T-helper 22 cell (primary cell): Measurements from ENCODE around the gene ARSK.
"Not testable (repeated sequence)": the region's sequence is repeated elsewhere in the genome, so short reads cannot be mapped to it uniquely, and the experiment has no call there.

Experiments
- DNase-seq: peaks from one replicate; pipeline ENCODE4 v3.0.0-alpha.2; 2020; ENCODE audit warnings: low read depth

ARSK gene

DNA sequence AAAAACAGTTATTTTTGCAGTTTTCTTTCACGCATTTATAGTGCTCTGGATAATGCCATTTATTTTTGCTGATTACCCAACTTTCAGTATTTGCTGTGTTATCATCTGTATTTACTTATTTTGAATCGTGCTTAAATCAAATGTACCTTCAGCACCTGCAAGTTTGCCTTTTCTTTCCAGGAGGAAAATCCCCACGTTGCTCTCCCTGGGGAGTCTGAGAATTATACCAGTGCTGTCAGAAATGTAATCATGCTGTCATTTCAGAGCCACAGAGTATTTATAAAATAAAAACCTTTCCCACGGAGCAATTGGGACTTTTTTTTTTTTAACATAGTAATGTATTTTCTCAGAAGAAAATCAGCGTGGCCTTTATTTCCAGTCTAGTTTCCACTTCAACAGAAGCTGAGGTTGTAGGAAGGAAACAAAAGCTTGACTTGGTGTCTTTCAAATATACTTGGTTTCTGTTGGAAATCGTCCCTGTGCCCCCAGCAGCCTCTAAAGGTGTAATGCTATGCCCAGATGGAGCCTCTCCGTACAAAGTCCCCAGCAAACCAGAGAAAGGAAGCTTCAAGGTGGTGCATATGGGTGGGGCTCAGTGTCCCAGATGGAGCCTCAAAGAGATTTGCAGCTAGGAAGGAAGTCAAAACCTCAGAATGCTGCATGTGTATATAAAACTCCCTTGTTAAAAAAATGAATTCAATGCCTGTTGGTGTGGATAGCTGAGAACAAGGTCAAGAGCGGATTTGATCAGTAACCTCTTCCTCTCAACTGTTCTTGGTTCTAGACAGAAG lies 67.1 kb downstream of the ARSK start:
- peak; percentile 41 for DNase-seq

DNA sequence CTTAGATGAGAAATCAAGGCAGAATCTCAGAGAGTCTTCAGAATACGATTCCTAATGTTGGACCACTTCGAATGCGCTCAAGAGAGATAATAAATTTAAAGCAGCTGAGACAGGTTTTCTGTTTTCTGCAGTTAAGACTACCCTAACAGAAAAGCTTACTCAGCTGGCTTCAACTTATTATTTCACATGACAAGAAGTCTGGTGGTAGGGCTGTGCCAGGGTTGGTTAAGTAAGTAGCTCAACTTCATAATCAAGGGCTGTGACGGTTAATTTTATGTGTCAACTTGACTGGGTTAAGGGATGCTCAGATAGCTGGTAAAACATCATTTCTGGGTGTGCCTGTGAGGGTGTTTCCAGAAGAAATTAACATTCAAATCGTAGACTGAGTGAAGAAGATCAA lies 68.8 kb downstream of the ARSK start:
- no peak for DNase-seq

DNA sequence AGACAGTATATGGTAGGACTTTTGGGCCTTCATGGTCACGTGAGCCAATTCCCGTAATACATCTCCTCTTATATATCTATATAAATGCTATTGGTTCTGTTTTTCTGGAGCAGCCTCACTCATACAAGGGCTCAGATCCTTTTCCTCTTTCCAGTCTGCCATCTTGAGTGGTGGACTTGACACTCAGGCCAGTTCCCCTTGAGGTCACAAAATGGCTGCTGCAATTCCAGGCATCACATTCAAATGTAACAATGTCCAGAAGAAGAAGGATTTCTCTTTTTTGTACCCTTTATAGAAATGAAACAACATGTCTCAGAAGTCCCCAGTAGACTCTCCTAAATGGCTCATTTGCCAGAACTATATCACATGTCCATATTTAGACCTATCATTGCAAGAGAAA lies 69.5 kb downstream of the ARSK start:
- no peak for DNase-seq

DNA sequence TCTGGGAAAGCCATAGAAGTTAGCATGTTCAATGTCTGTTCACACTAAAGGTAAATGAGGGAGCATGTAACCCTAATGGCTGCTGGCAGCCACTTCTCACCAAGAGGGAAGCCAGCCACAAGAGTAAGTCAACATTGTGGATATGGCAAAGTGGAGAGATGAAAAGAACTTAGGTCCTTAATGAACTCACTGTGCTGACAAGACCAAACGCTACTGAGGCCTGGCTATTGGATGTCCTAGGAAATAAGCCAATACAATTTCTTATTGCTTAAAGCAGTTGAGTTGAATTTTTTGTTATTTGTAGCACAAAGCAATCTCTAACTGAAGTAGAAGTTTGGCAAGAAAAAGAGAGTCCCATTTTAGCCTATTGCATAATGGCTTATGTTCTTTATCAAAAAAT lies 71.8 kb downstream of the ARSK start:
- no peak for DNase-seq

DNA sequence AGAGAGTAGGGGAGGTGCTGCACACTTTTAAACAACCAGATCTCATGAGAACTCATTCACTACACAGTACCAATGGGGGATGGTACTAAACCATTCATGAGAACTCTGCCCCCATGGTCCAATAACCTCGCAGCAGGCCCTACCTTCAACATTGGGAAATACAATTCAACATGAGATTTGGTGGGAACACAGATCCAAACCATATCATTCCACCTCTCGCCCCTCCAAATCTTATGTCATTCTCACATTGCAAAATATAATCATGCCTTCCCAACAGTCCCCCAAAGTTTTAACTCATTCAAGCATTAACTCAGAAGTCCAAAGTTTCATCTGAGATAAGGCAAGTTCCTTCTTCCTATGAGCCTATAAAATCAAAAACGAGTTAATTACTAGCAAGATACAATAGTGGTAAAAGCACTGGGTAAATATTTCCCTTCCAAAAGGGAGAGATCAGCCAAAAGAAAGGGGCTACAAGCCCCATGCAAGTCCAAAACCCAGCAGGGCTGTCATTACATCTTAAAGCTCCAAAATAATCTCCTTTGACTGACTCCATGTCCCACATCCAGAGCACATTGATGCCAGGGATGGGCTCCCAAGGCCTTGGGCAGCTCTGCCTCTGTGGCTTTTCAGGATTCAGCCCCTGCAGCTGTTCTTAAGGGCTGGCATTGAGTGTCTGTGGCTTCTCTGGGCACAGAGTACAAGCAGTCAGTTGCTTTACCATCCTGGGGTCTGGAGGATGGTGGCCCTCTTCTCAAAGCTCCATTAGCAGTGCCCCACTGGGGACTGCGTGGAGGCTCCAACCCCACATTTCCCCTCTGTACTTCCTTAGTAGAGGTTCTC lies 73.3 kb downstream of the ARSK start:
- no peak for DNase-seq

DNA sequence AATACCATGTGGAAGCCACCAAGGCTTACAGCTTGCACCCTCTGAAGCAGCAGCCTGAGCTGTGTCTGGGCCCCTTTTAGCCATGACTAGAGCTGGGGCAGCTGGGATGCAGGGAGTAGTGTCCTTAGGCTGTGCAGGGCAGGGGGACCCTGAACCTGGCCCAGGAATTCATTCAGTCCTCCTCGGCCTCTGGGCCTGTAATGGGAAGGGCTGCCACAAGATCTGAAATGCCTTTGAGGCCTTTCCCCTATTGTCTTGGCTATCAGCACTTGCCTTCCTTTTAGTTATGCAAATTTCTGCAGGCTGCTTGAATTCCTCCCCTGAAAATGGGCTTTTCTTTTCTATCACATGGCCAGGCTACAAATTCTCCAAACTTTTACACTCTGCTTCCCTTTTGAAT lies 74.0 kb downstream of the ARSK start:
- DNase-seq, result no peak

DNA sequence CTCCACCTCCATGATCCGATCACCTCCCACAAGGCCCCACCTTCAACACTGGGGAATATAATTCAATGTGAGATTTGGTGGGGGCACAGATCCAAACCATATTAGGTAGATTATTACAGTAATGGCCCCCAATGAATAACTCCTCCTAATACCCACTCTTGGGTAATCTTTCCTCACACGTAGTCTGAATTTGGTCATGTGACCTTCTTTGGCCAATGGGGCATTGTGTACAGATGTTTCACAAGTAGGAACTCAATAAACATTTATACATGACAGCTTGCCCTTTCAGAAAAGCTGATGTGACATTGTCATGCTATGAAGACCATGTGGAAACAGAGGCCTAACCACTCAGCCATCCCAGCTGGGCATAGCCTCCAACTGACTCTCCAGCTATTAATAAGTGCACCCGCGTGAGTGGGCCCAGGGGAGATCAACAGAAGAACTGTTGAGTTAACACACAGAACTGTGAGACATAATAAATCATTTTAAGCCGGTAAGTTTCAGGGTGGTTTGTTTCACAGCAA lies 75.6 kb downstream of the ARSK start:
- DNase-seq, result no peak

DNA sequence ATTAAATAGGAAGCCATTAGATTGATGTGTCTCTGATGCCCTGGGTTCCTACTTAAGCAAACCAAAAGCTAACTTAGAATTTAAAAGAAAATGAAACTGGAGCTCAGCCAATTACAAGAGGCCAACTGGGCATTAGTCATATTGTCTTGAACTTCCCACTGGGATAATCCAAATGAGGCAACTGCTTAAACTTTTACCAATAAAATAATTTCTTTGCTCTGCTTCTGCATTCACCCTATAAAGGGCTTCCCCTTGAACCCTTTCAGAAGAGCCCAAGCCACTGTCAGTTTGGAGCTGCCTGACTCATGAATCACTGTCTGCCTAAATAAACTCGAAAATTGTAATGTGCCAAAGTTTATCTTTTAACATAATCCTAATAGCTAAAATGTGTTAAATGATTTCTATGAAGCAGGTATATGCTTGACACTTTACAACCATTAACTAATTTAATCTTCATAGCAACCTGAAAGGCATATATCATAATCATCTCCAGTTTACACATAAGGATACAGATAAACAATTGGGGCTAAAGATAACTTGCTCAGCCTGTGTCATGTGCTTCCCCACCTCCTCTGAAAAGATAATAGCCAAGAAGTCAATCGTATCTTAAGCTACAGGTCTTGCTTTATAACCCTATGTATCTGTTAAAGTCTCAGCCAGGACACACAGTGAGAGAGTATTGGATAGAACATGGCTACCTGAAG lies 76.5 kb downstream of the ARSK start:
- DNase-seq, result no peak

DNA sequence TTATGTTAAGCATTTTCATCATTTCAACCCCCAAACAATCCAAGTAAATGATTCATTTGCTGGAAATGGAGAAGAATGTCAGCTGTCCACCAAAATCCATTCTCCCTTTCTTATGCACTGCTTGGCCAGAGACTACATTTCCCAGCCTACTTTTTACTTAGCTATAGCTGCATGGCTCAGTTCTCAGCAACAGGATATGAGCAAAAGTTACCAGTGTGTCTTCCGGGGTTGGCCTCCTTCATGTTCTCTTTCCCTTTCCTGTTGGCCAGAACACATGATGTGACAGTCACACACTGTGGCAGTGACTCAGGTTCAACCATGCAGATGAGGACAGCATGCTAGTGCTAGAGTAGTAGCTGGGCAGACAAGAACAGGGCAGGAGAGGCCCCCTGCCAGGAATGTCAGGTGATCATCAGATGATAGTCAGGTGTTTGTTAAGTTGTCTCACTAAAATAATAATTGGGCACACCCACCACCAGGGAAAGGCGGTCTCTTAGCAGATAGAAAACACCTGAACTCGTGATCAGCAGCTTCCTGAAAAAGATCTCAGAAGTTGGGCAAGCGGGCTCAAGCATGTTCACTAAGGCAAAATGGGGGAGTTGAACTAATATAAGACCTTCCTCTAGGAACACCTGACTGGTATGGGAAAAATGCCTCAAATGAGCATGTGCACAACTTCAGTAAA lies 77.2 kb downstream of the ARSK start:
- DNase-seq, result peak; percentile 70

DNA sequence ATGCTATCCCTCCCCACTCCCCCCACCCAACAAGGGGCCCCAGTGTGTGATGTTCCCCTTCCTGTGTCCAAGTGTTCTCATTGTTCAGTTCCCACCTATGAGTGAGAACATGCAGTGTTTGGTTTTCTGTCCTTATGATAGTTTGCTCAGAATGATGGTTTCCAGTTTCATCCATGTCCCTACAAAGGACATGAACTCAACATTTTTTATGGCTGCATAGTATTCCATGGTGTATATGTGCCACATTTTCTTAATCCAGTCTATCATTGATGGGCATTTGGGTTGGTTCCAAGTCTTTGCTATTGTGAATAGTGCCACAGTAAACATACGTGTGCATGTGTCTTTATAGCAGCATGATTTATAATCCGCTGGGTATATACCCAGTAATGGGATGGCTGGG lies 78.0 kb downstream of the ARSK start:
- DNase-seq, result not testable (repeated sequence)

DNA sequence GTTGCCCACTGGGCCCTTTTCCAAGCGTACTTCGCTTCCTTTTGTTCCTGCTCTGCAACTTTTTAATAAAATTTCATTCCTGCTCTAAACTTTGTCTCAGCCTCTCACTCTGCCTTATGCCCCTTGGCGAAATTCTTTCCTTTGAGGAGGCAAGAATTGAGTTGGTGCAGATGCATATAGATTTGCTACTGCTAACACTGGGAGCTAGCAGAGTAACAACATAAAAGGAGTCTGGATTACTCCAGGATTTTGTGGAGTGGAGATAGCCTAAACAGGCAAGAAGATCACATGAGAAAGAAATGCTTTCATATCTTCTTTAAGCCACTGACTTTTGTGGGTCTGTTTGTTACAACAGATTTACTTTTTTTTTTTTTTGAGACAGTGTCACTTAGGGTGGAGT lies 78.8 kb downstream of the ARSK start:
- no peak for DNase-seq

DNA sequence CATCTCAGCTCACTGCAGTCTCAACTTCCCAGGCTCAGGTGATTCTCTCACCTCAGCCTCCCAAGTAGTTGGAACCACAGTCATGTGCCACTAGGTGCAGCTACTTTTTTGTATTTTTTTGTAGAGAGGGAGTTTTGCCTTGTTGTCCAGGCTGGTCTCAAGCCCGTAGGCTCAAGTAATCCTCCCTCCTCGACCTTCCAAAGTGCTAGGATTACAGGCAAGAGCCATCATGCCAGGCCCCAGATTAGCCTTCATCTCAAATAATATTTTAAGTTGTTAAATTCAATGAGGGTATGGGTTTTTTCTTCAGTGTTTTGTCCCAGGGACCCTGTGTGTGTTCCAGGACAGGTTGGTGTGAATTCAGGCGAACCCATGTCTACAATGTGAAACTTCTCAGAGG lies 79.2 kb downstream of the ARSK start:
- no peak for DNase-seq

DNA sequence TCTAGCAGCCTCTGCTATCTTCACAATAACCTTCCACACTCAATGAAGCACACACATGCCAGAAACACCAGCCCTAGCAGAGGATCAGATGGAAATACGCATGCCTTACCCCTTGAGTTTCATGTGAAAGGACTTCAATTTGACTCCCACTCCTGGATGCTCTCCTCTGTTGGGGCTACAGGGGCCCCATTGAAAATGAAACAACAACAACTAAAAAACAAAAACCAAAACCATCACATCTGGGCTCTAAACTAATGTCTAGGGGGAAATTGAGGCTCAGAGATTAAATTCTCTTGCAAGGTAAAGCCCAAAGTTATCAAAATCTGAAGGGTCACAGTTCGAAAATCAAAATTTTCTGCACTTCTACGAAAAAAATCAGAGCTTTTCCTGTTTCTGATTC lies 83.7 kb downstream of the ARSK start:
- no peak for DNase-seq

DNA sequence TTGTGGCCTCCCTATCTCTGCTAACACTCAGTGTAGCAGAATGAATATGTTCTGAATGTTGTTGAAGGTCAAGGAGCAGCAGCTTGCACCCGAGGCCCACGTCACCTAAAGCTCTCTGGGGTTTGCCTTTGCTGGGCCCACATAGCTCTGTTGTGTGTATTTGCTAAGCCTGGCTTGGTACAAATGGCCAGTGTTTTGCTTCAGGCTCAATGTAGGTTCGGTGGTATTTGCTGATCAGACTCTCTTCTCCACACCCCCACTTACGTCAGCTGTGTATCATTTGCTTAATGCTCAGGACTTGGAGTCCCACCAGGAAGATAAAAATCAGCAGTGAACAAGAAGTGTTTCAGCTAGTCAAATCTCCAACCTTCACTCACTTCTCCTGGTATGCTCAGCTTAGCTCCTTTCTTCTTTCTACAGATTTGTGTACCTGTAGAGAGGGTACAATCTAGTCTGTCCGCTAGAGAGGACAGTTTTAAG lies 86.9 kb downstream of the ARSK start:
- DNase-seq, result no peak

DNA sequence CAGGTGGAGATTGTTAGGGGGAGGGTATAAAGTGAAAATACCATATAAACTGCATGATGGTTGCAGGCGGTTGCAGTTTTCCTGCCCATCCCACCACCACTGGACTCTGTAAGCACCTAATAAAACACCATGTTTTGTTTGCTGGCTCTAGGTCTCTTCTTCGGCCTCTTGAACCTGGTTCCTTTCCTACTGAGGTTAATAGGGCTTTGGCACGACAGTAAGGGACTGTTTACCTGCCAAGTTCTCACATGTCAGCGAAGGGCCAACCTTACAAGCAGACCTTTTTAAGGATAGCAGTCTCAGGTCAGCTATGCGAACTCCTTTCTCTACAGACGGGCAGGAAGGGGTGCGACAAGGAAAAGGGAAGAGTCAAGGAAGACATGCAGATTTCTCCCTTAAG lies 88.3 kb downstream of the ARSK start:
- DNase-seq, result no peak

DNA sequence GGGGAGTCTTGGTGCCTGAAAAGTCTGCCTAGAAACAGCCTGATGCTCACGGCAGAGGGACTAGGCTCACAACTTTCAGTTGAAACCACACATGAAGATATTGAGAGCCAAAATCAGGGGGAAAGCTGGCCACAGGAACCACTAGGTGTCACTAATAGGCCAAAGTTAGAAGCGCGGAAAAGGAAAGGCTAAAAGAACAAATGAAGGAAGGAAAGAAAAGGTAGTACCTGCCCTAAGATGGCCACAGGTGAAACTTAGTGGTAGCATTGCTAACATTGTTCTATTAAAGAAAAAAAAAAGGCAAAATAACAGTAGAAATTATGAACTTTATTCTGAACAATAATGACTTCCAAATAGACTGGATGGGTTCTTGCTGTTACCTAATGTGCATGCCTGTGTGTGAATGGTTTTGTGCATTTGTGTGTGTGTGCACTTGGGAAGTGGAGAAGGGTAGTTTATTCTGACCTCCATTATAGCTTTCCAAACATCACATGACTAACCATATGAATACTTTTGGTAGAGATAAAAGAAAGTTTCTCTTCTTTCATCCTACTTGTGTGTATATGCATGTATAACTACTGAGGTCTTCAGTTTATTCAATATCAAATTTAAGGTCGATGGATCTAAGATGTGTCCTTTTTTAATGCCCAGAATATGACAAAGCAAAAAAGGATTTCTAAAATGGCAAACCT lies 89.6 kb downstream of the ARSK start:
- no peak for DNase-seq

DNA sequence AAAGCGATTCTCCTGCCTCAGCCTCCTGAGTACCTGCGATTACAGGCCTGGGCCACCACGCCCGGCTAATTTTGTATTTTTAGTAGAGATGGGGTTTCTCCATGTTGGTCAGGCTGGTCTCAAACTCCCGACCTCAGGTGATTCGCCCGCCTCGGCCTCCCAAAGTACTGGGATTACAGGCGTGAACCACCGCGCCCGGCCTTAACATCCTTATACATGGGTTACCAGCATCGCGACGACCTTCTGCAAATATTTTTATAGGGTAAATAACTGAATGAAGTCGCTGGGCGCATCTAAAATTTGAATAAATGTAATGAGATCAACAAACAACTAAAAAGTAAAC lies 91.3 kb downstream of the ARSK start:
- DNase-seq, result not testable (repeated sequence)

DNA sequence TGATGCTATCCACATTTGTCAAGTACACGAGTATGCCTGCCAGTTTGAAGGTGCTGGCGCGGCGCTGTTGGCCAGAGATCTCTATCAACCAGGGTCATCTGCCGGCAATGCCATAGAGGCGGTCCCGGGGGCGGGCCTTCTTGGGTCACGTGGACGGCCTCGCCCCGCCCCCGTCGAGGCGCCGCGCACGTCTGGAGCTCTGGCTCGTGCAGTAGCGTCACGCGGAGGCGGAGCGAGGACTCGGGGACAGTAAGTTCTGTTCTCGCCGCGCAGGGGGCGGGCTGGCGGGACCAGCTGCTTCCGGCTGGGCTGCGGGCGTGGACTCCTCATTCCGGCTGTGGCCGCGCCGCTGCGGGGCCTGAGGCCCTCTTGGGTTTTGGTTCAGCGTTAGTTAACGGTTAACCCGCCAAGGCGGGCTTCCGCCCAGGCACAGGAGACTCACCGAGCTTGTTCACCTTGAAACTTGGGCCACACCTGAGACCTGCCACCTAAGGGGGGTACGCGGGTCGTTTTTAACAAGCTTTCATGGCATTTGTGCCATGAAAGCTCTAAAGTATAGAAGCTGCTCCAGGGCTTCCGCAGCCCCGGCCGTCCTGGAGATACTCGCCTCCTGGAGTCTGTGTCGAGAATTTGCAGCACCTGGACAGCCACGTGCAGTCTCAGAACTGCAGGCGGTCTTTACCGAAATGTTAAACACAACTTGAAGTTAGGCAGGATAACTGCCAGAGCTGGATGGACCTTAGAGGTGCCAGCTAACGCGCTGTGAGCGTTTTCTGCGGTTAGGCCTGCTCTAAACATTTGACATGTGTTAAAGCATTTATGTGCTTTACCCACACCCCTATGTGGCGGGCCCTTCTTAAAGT lies 91.9 kb downstream of the ARSK start, which contains the start of gene RFESD:
RFESD (plus strand) TSS at position 209 of the 863 bp plus-strand sequence. CDS start 5,495 bp downstream, outside the sequence.
- DNase-seq, result peak; percentile 87

DNA sequence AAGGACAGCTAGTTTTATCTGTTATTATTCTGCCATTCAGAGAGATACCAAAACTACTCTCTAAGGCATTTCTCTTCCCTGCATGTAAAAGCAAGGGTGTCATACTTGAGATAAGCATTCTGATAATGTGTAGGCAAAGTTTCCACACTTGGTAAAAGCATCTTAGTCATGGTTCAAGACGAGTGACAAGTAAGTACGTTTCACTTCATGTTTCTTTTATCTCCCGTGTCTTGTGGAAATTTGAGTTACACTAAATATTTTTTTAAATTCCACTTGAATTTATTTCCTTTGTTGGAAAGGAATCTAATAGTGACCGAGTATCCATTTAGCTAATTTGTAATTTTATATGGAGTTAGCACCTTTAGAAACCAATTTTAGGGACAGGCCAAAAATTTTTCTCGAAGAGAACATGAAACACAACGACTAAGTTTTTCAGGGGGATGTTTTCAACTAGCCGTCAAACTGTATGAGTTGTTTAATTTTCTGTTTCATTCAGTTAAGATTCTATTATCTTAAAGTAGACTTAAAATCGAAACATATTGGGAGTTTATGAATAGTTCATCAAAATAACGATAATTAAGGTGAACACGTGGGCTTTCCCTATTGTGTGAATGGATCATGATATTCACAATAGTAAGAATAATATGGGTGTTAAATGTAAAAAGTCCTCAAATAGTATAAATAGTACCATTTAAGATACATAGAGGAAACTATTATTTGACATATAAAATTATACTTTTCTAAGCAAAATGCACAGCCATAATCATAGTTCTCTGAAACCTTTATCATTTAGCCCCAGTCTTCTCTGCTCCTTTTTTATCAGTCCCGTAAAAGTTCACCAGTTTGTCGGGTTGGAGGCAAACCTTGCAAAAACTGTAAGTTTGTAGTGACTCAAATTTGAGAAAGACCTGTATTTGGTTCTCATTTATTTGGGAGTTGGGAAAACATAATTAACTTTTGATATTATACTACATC lies 93.3 kb downstream of the ARSK start:
- DNase-seq, result no peak
